Liver (tissue), 9 donors: Measurements from ENCODE around the gene RBMS3. TPM values are rescaled to one million over a fixed set of nuclear protein-coding genes. Genes with fewer than 3 reads are reported as not detected.
"Not testable (repeated sequence)": the region's sequence is repeated elsewhere in the genome, so short reads cannot be mapped to it uniquely, and the experiment has no call there.

Source experiments
- DNase-seq: peaks from one replicate; pipeline ENCODE4 v3.0.0-alpha.2; 2017; ENCODE audit warnings: low spot score
- H3K27ac ChIP-seq, 2 donors: one replicate each; pipeline ENCODE4 v1.7.0; 2013; ENCODE audit warnings: inconsistent platforms in 2 of 2, low read length in 2 of 2, control low read depth in 1 of 2, low read depth in 1 of 2, mild to moderate bottlenecking in 1 of 2
- H3K27me3 ChIP-seq, 4 donors: one replicate each; pipeline versions ENCODE4 v1.6.1 to v1.7.0; 2013; ENCODE audit warnings: low read length in 3 of 4, inconsistent platforms in 1 of 4, mild to moderate bottlenecking in 1 of 4, moderate library complexity in 1 of 4; ENCODE audit not compliant: control insufficient read depth in 4 of 4, insufficient read depth in 4 of 4
- H3K36me3 ChIP-seq, 4 donors: one replicate each; pipeline versions ENCODE4 v1.6.1 to v1.7.0; 2013; ENCODE audit warnings: low read length in 3 of 4, mild to moderate bottlenecking in 3 of 4, low read depth in 1 of 4, moderate library complexity in 1 of 4; ENCODE audit not compliant: control insufficient read depth in 4 of 4, insufficient read depth in 3 of 4
- H3K4me1 ChIP-seq, 4 donors: one replicate each; pipeline versions ENCODE4 v1.6.1 to v1.7.0; 2013; ENCODE audit warnings: low read length in 3 of 4, mild to moderate bottlenecking in 3 of 4, moderate library complexity in 1 of 4; ENCODE audit not compliant: control insufficient read depth in 4 of 4, insufficient read depth in 4 of 4
- H3K4me3 ChIP-seq, 3 donors: one replicate each; pipeline versions ENCODE4 v1.6.1 to v1.7.0; 2013; ENCODE audit warnings: low read length in 3 of 3, control low read depth in 1 of 3, low read depth in 1 of 3, mild to moderate bottlenecking in 1 of 3
- H3K9ac ChIP-seq, 2 donors: one replicate each; pipeline ENCODE4 v1.7.0; 2013; ENCODE audit warnings: low read length in 2 of 2, mild to moderate bottlenecking in 2 of 2, moderate library complexity in 2 of 2, control low read depth in 1 of 2, low read depth in 1 of 2
- H3K9me3 ChIP-seq, 4 donors: one replicate each; pipeline versions ENCODE4 v1.6.1 to v1.7.0; 2013; ENCODE audit warnings: low read length in 3 of 4; ENCODE audit not compliant: control insufficient read depth in 4 of 4
- ATF3 ChIP-seq: IDR thresholded peaks from 2 replicates; pipeline ENCODE4 v1.6.1; 2016; ENCODE audit warnings: antibody characterized with exemption
- CTCF ChIP-seq: fragments of 150-350 bp; IDR thresholded peaks from 2 replicates; pipeline ENCODE4 v1.5.1; 2017; ENCODE audit warnings: improper control_type of control experiment, low read depth, low read length; ENCODE audit not compliant: missing input control
- EGR1 ChIP-seq, 2 donors: IDR thresholded peaks; 2 replicates each; pipeline ENCODE4 v1.6.1; 2016 to 2018; ENCODE audit warnings: antibody characterized with exemption in 2 of 2, low read depth in 2 of 2
- FOXA1 ChIP-seq: IDR thresholded peaks from 2 replicates; pipeline ENCODE4 v1.6.1; 2016; ENCODE audit warnings: antibody characterized with exemption
- FOXA2 ChIP-seq: IDR thresholded peaks from 2 replicates; pipeline ENCODE4 v1.6.1; 2016; ENCODE audit warnings: antibody characterized with exemption
- GABPA ChIP-seq, 2 donors: IDR thresholded peaks in 1 of 2; conservative IDR thresholded peaks in 1 of 2; 2 replicates each; pipeline ENCODE4 v1.6.1; 2016; ENCODE audit warnings: antibody characterized with exemption in 2 of 2, mild to moderate bottlenecking in 1 of 2, moderate library complexity in 1 of 2
- HNF4A ChIP-seq, 2 donors: conservative IDR thresholded peaks; 2 replicates each; pipeline ENCODE4 v1.6.1; 2016; ENCODE audit warnings: antibody characterized with exemption in 2 of 2, mild to moderate bottlenecking in 2 of 2
- HNF4G ChIP-seq: IDR thresholded peaks from 2 replicates; pipeline ENCODE4 v1.6.1; 2016; ENCODE audit warnings: antibody characterized with exemption
- JUND ChIP-seq, 2 donors: IDR thresholded peaks; 2 replicates each; pipeline ENCODE4 v1.6.1; 2016; ENCODE audit warnings: antibody characterized with exemption in 2 of 2
- MAX ChIP-seq: IDR thresholded peaks from 2 replicates; pipeline ENCODE4 v1.6.1; 2016; ENCODE audit warnings: antibody characterized with exemption
- NR2F2 ChIP-seq: IDR thresholded peaks from 2 replicates; pipeline ENCODE4 v1.6.1; 2016; ENCODE audit warnings: antibody characterized with exemption
- RAD21 ChIP-seq, 2 donors: IDR thresholded peaks; 2 replicates each; pipeline ENCODE4 v1.6.1; 2016; ENCODE audit warnings: antibody characterized with exemption in 2 of 2, mild to moderate bottlenecking in 2 of 2
- REST ChIP-seq: IDR thresholded peaks from 2 replicates; pipeline ENCODE4 v1.6.1; 2016; ENCODE audit warnings: antibody characterized with exemption, mild to moderate bottlenecking
- RXRA ChIP-seq, 2 donors: IDR thresholded peaks; 2 replicates each; pipeline ENCODE4 v1.6.1; 2017 to 2018; ENCODE audit warnings: antibody characterized with exemption in 2 of 2, mild to moderate bottlenecking in 1 of 2
- SP1 ChIP-seq: IDR thresholded peaks from 2 replicates; pipeline ENCODE4 v1.6.1; 2018; ENCODE audit warnings: antibody characterized with exemption, mild to moderate bottlenecking
- TAF1 ChIP-seq: conservative IDR thresholded peaks from 2 replicates; pipeline ENCODE4 v1.6.1; 2016; ENCODE audit warnings: antibody characterized with exemption, mild to moderate bottlenecking
- YY1 ChIP-seq: IDR thresholded peaks from 2 replicates; pipeline ENCODE4 v1.6.1; 2016; ENCODE audit warnings: antibody characterized with exemption, mild to moderate bottlenecking
- ZBTB33 ChIP-seq: IDR thresholded peaks from 2 replicates; pipeline ENCODE4 v1.6.1; 2016; ENCODE audit warnings: antibody characterized with exemption
- WGBS: extraction: QIAGEN DNeasy Blood & Tissue Kit; methylation state at CpG from one replicate; pipeline ENCODE4 v1.1.7; 2013; 5-methylcytosine and 5-hydroxymethylcytosine counted together
- polyA plus RNA-seq, 2 donors: library from polyadenylated mRNA; stranded (reverse) in 1 of 2; unstranded in 1 of 2; fragments of 200-250 nt in 1 of 2; fragments of >200 nt in 1 of 2; fragmentation: Nextera tagmentation in 1 of 2; extraction: Ambion mirVana in 1 of 2; gene quantifications; one replicate each; pipeline versions ENCODE4 v1.2.1 to v1.2.3, GENCODE V29; 2013 to 2015
- total RNA-seq, 2 donors: library from RNA; depleted of rRNA; stranded (reverse); fragments of >200 nt; gene quantifications; one replicate each; pipeline ENCODE4 v1.2.3, GENCODE V29; 2014
- donor health status: healthy.
- donor health status: healthy.
- donor health status: healthy.
- donor health status: healthy.
- donor health status: healthy.

RBMS3 gene
- total and polyA plus RNA-seq, 4 donors, result 1.2 to 14.9 (median 9.3) TPM

GRCh38 chr3:29356062-29356461, 75.2 kb downstream of the RBMS3 start:
- no peak for TF ChIP-seq JUND (IDR thresholded peaks at IDR 0.05)
- no peak for TF ChIP-seq ATF3
- no peak for TF ChIP-seq RAD21 (IDR thresholded peaks at IDR 0.05)
- TF ChIP-seq NR2F2, result no peak
- TF ChIP-seq MAX, result no peak
- TF ChIP-seq SP1, result no peak
- TF ChIP-seq ZBTB33, result no peak
- no peak for TF ChIP-seq YY1
- no peak for TF ChIP-seq RXRA (IDR thresholded peaks at IDR 0.05)
- TF ChIP-seq TAF1, result no peak
- no peak for TF ChIP-seq HNF4A (conservative IDR thresholded peaks at IDR 0.05)
- no peak for TF ChIP-seq EGR1 (IDR thresholded peaks at IDR 0.05; ENCODE audit: low read depth in 2 of 2)
- no peak for TF ChIP-seq REST
- TF ChIP-seq FOXA2, result no peak
- TF ChIP-seq GABPA (IDR thresholded peaks at IDR 0.05 in 1 of 2, conservative IDR thresholded peaks at IDR 0.05 in 1 of 2), result no peak
- no peak for TF ChIP-seq CTCF
- TF ChIP-seq FOXA1, result no peak
- no peak for TF ChIP-seq HNF4G
- no peaks in the 10 kb centered on the region for H3K36me3 ChIP-seq
- no peak overlapping the region for H3K9ac ChIP-seq
- H3K4me1 ChIP-seq, result peaks cover 0 to 5% (median 1%) of the 10 kb centered on the region in 4 donors
- H3K9me3 ChIP-seq, result no peaks in the 10 kb centered on the region
- DNase-seq, result no peak
- H3K4me3 ChIP-seq, result no peak overlapping the region
- WGBS, result 88% methylated on average over 3 of the region's 3 CpGs
- no peak overlapping the region for H3K27ac ChIP-seq
- H3K27me3 ChIP-seq, result no peaks in the 10 kb centered on the region

GRCh38 chr3:29360289-29360688, 79.4 kb downstream of the RBMS3 start:
- H3K9me3 ChIP-seq, H3K4me1 ChIP-seq, H3K36me3 ChIP-seq, DNase-seq, H3K27ac ChIP-seq, H3K4me3 ChIP-seq, H3K9ac ChIP-seq, H3K27me3 ChIP-seq: not testable (repeated sequence)
- 74% methylated on average over 2 of the region's 2 CpGs for WGBS
